Lower leg skin (tissue), 4 donors: Measurements from ENCODE around the gene TCAIM. TPM values are rescaled to one million over a fixed set of nuclear protein-coding genes. Genes with fewer than 3 reads are reported as not detected.
A peak's percentile ranks its signal among the peaks of the same experiment; 100 is the strongest.

Experiments
- DNase-seq, 2 donors: peaks; one replicate each; pipeline ENCODE4 v3.0.0-alpha.2; 2019; ENCODE audit warnings: low spot score in 2 of 2
- H3K4me3 ChIP-seq: fragments of 200-600 bp; sonication (generic); 2 replicates; pipeline ENCODE4 v1.5.1; 2017; ENCODE audit warnings: mild to moderate bottlenecking, low read depth; ENCODE audit not compliant: poor library complexity, severe bottlenecking
- CTCF ChIP-seq, 3 donors: fragments of 450-650 bp; IDR thresholded peaks; one replicate each; pipeline ENCODE4 v1.5.1; 2016; ENCODE audit warnings: antibody characterized with exemption in 3 of 3, mild to moderate bottlenecking in 3 of 3, moderate library complexity in 2 of 3
- POLR2A ChIP-seq, 2 donors: fragments of 450-650 bp; IDR thresholded peaks; one replicate each; pipeline ENCODE4 v1.6.1; 2016 to 2017; ENCODE audit warnings: antibody characterized with exemption in 2 of 2, mild to moderate bottlenecking in 1 of 2, moderate library complexity in 1 of 2
- WGBS, 2 donors: methylation state at CpG; one replicate each; pipeline ENCODE4 v1.1.5; 2018; 5-methylcytosine and 5-hydroxymethylcytosine counted together
- intact Hi-C: fragments of 100-400 bp; cut with DNase I; formaldehyde crosslinking; loops from one replicate; pipeline ENCODE4 v1.15.0; 2023; ENCODE audit warnings: low total_unique reads
- total RNA-seq, 4 donors: library from RNA; depleted of rRNA; stranded (reverse); fragments of >200 nt; gene quantifications; one replicate each; pipeline ENCODE4 v1.1.0, GENCODE V29; 2016

TCAIM gene
- total RNA-seq, 4 donors from 2014 or later = 16.6 to 20.0 (median 18.5) TPM

- no peak overlapping the region for H3K4me3 ChIP-seq
- WGBS, 2 donors = 93 to 94% methylated on average over 7 of the region's 7 CpGs
- intact Hi-C loops = no loop called here
- TF ChIP-seq POLR2A (IDR thresholded peaks at IDR 0.05) = no peak
- no peak for TF ChIP-seq CTCF (IDR thresholded peaks at IDR 0.05)
- peak in 1 of 2 donors; percentile 42 for DNase-seq
Measured at GRCh38 chr3:44444896-44445691, 106.5 kb downstream of the TCAIM start.

- intact Hi-C loops = no loop called here
- peak in 1 of 2 donors; percentile 32 for DNase-seq
- TF ChIP-seq POLR2A (IDR thresholded peaks at IDR 0.05) (no peak), CTCF (IDR thresholded peaks at IDR 0.05) (no peak)
- WGBS, 2 donors = 94 to 99% methylated on average over 5 of the region's 5 CpGs
- no peak overlapping the region for H3K4me3 ChIP-seq
Measured at GRCh38 chr3:44445786-44446185, 107.2 kb downstream of the TCAIM start.

- no peak for DNase-seq
- 89 to 97% methylated on average over 5 of the region's 5 CpGs for WGBS, 2 donors
- intact Hi-C loops = no loop called here
- H3K4me3 ChIP-seq = no peak overlapping the region
- no peak for TF ChIP-seq POLR2A (IDR thresholded peaks at IDR 0.05)
- no peak for TF ChIP-seq CTCF (IDR thresholded peaks at IDR 0.05)
Measured at GRCh38 chr3:44446929-44447328, 108.4 kb downstream of the TCAIM start.

GRCh38 chr3:44451441-44451840 lies 112.9 kb downstream of the TCAIM start:
- 92 to 99% methylated on average over 3 of the region's 3 CpGs for WGBS, 2 donors
- H3K4me3 ChIP-seq = no peak overlapping the region
- intact Hi-C loops = no loop called here
- TF ChIP-seq POLR2A (IDR thresholded peaks at IDR 0.05) = no peak
- no peak for TF ChIP-seq CTCF (IDR thresholded peaks at IDR 0.05)
- no peak for DNase-seq

GRCh38 chr3:44454258-44454657 lies 115.7 kb downstream of the TCAIM start:
- DNase-seq = peak in 1 of 2 donors; percentile 37
- intact Hi-C loops = no loop called here
- 71 to 98% methylated on average over 4 of the region's 4 CpGs for WGBS, 2 donors
- H3K4me3 ChIP-seq = no peak overlapping the region
- TF ChIP-seq POLR2A (IDR thresholded peaks at IDR 0.05) (no peak), CTCF (IDR thresholded peaks at IDR 0.05) (no peak)
